ENCODE data around the gene B4GALNT4. TPM values are rescaled to one million over a fixed set of nuclear protein-coding genes. Genes with fewer than 3 reads are reported as not detected.
"Not testable (repeated sequence)": the region's sequence is repeated elsewhere in the genome, so short reads cannot be mapped to it uniquely, and the experiment has no call there.

Gene B4GALNT4
- total RNA-seq, 1 donor from 2014 or later: 1.5 TPM

GRCh38 chr11:342328-342727, 27.0 kb upstream of the B4GALNT4 start:
- no peaks in the 10 kb centered on the region for H3K27me3 ChIP-seq (ENCODE audit: low read depth)
- H3K9me3 ChIP-seq (replicated peaks): no peaks in the 10 kb centered on the region
- DNase-seq: no peak
- TF ChIP-seq CTCF (IDR thresholded peaks at IDR 0.05; ENCODE audit: borderline replicate concordance): no peak
- H3K4me1 ChIP-seq: peaks cover 6% of the 10 kb centered on the region
- H3K27ac ChIP-seq (replicated peaks): peak overlapping the region; percentile 65
- intact Hi-C loops (cut with micrococcal nuclease): no loop called here
- no peak overlapping the region for H3K4me3 ChIP-seq
- H3K36me3 ChIP-seq: no peaks in the 10 kb centered on the region

GRCh38 chr11:344836-345578, 24.3 kb upstream of the B4GALNT4 start:
- TF ChIP-seq CTCF (IDR thresholded peaks at IDR 0.05; ENCODE audit: borderline replicate concordance): no peak

GRCh38 chr11:346529-346928, 22.8 kb upstream of the B4GALNT4 start:
- H3K4me1 ChIP-seq: peaks cover 6% of the 10 kb centered on the region
- intact Hi-C loops (cut with micrococcal nuclease): no loop called here
- DNase-seq: no peak

More at GRCh38 chr11:344836-345578, 24.3 kb upstream of the B4GALNT4 start:
- H3K27ac ChIP-seq (replicated peaks): no peak overlapping the region
- no peaks in the 10 kb centered on the region for H3K9me3 ChIP-seq (replicated peaks)
- intact Hi-C loops (cut with micrococcal nuclease): no loop called here
- H3K27me3 ChIP-seq (ENCODE audit: low read depth): no peaks in the 10 kb centered on the region
- H3K4me3 ChIP-seq: no peak overlapping the region
- H3K4me1 ChIP-seq: peaks cover 6% of the 10 kb centered on the region
- H3K36me3 ChIP-seq: no peaks in the 10 kb centered on the region
- DNase-seq: no peak

GRCh38 chr11:349270-349954, 19.9 kb upstream of the B4GALNT4 start:
- DNase-seq; intact Hi-C loops (cut with micrococcal nuclease); H3K36me3 ChIP-seq; H3K27ac ChIP-seq (replicated peaks); H3K9me3 ChIP-seq (replicated peaks); H3K4me3 ChIP-seq; H3K27me3 ChIP-seq (ENCODE audit: low read depth): not testable (repeated sequence)
- H3K4me1 ChIP-seq: peaks cover 23% of the 10 kb centered on the region

More at GRCh38 chr11:346529-346928, 22.8 kb upstream of the B4GALNT4 start:
- Histone ChIP-seq H3K27me3 (ENCODE audit: low read depth) (no peaks in the 10 kb centered on the region), H3K36me3 (no peaks in the 10 kb centered on the region), H3K27ac (replicated peaks) (no peak overlapping the region), H3K9me3 (replicated peaks) (no peaks in the 10 kb centered on the region), H3K4me3 (no peak overlapping the region)
- no peak for TF ChIP-seq CTCF (IDR thresholded peaks at IDR 0.05; ENCODE audit: borderline replicate concordance)

GRCh38 chr11:350033-350722, 19.1 kb upstream of the B4GALNT4 start:
- intact Hi-C loops (cut with micrococcal nuclease); H3K27ac ChIP-seq (replicated peaks); DNase-seq; H3K27me3 ChIP-seq (ENCODE audit: low read depth); H3K9me3 ChIP-seq (replicated peaks); H3K36me3 ChIP-seq; H3K4me3 ChIP-seq: not testable (repeated sequence)
- H3K4me1 ChIP-seq: peaks cover 30% of the 10 kb centered on the region

- H3K27ac ChIP-seq (replicated peaks): no peak overlapping the region
- H3K4me3 ChIP-seq: no peak overlapping the region
- DNase-seq: no peak
- intact Hi-C loops (cut with micrococcal nuclease): no loop called here
- H3K9me3 ChIP-seq (replicated peaks): no peaks in the 10 kb centered on the region
- peaks cover 36% of the 10 kb centered on the region for H3K4me1 ChIP-seq
- no peaks in the 10 kb centered on the region for H3K27me3 ChIP-seq (ENCODE audit: low read depth)
- TF ChIP-seq CTCF (IDR thresholded peaks at IDR 0.05; ENCODE audit: borderline replicate concordance): no peak
- no peaks in the 10 kb centered on the region for H3K36me3 ChIP-seq
These were observed 18.5 kb upstream of the B4GALNT4 start for GRCh38 chr11:350723-351255.
